ENCODE results near the gene NTRK2. TPM values are rescaled to one million over a fixed set of nuclear protein-coding genes. Genes with fewer than 3 reads are reported as not detected.

The NTRK2 gene
- total and polyA plus RNA-seq, 2 experiments from 2014 or later, result 0.03 TPM; not detected in 1

- no peak overlapping the region for H3K27ac ChIP-seq (ENCODE audit: low read depth)
- no peaks in the 10 kb centered on the region for H3K36me3 Mint-ChIP-seq (ENCODE audit: low read depth)
- H2AFZ ChIP-seq, result no peak overlapping the region
- H3K27me3 Mint-ChIP-seq (ENCODE audit: insufficient read depth, low read depth, poor library complexity), result no peaks in the 10 kb centered on the region
- 0 out of 2 replicates have a peak, but pooled peaks cover 8% of the 10 kb centered on the region for H3K9me2 ChIP-seq (ENCODE audit: insufficient read depth)
- H3K4me1 ChIP-seq (ENCODE audit: insufficient read depth), result no peaks in the 10 kb centered on the region
- H3K4me3 Mint-ChIP-seq, result no peak overlapping the region
- ATAC-seq (no peak), DNase-seq (ENCODE audit: low spot score) (no peak)
- TF ChIP-seq ZNF114 (CRISPR knock-in tag; IDR thresholded peaks at IDR 0.05), result no peak
- no peak for TF ChIP-seq STAT1 (IDR thresholded peaks at IDR 0.05; ENCODE audit: unreplicated experiment)
- TF ChIP-seq JUNB (IDR thresholded peaks at IDR 0.05; ENCODE audit: unreplicated experiment), result no peak
- no peak for TF ChIP-seq CTCF (conservative IDR thresholded peaks at IDR 0.05; ENCODE audit: low read depth in 2 of 2)
- TF ChIP-seq EZH2 (IDR thresholded peaks at IDR 0.05; ENCODE audit: low read depth, unreplicated experiment), result no peak
- TF ChIP-seq CREB1 (CRISPR knock-in tag; IDR thresholded peaks at IDR 0.05; ENCODE audit: low read depth), result no peak
- no peak for TF ChIP-seq REST (IDR thresholded peaks at IDR 0.05; ENCODE audit: unreplicated experiment)
- no peak for TF ChIP-seq POLR2AphosphoS5 (IDR thresholded peaks at IDR 0.05; ENCODE audit: low read depth)
- no peak for TF ChIP-seq ETS1 (IDR thresholded peaks at IDR 0.05)
- no peak for TF ChIP-seq EZH2phosphoT487 (IDR thresholded peaks at IDR 0.05; ENCODE audit: unreplicated experiment)
- H3K79me2 ChIP-seq (replicated peaks; ENCODE audit: insufficient read depth), result no peaks in the 10 kb centered on the region
- H3K27me3 ChIP-seq (ENCODE audit: insufficient read depth), result no peaks in the 10 kb centered on the region
- no peaks in the 10 kb centered on the region for H4K20me1 ChIP-seq (replicated peaks; ENCODE audit: insufficient read depth)
- H3K9me3 Mint-ChIP-seq, result no peaks in the 10 kb centered on the region
- H3K27ac Mint-ChIP-seq, result no peak overlapping the region
- H3K4me2 ChIP-seq, result no peak overlapping the region
- no peaks in the 10 kb centered on the region for H3K36me3 ChIP-seq (ENCODE audit: insufficient read depth)
- H3K4me3 ChIP-seq, result no peak overlapping the region
- peaks cover 5% of the 10 kb centered on the region; the same call in 2 of the 3 replicates for H3K4me1 Mint-ChIP-seq
- no peaks in the 10 kb centered on the region for H3F3A ChIP-seq (replicated peaks; ENCODE audit: low read depth)
These were observed 344.2 kb downstream of the NTRK2 start for GRCh38 chr9:85013703-85014102.

Measured in GM23338 (cell line).